Measurements from ENCODE around the gene INTS1. TPM values are rescaled to one million over a fixed set of nuclear protein-coding genes. Genes with fewer than 3 reads are reported as not detected.

Gene INTS1
- total RNA-seq, 4 donors from 2014 or later = 44.3 to 108 (median 78.8) TPM

DNA sequence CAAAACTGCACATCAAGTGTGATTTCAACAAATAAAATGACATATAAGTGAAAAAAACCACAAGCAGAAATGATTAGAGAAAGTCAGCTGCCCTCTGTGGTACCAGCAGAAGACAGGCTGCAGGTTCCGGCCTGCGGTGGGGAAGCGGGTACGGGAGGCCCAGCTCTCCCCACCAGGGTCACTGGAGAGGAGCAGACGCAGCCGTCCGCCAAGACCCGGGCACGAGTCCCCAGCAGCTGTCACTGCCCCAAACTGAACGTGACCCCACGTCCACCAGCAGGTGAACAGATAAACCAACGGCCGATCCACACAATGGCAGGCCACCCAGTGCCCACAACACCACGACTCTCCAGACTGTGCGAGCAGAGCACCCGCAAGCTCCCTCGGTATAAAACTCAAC lies 28.8 kb downstream of the INTS1 start:
- no peak for ATAC-seq
- no peaks in the 10 kb centered on the region for H3K4me1 ChIP-seq
- no peak for DNase-seq
- H3K4me3 ChIP-seq = no peak overlapping the region
- peaks cover 0 to 89% of the 10 kb centered on the region in 2 donors for H3K36me3 ChIP-seq
- intact Hi-C loops (cut with DNase I; ENCODE audit: low total_unique reads) = no loop called here
- no peaks in the 10 kb centered on the region for H3K9me3 ChIP-seq
- no peak for TF ChIP-seq POLR2A (IDR thresholded peaks at IDR 0.05)
- TF ChIP-seq, protein P1, sequence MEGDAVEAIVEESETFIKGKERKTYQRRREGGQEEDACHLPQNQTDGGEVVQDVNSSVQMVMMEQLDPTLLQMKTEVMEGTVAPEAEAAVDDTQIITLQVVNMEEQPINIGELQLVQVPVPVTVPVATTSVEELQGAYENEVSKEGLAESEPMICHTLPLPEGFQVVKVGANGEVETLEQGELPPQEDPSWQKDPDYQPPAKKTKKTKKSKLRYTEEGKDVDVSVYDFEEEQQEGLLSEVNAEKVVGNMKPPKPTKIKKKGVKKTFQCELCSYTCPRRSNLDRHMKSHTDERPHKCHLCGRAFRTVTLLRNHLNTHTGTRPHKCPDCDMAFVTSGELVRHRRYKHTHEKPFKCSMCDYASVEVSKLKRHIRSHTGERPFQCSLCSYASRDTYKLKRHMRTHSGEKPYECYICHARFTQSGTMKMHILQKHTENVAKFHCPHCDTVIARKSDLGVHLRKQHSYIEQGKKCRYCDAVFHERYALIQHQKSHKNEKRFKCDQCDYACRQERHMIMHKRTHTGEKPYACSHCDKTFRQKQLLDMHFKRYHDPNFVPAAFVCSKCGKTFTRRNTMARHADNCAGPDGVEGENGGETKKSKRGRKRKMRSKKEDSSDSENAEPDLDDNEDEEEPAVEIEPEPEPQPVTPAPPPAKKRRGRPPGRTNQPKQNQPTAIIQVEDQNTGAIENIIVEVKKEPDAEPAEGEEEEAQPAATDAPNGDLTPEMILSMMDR (IDR thresholded peaks at IDR 0.05 in 4 of 5, conservative IDR thresholded peaks at IDR 0.05 in 1 of 5) = no peak
- no peaks in the 10 kb centered on the region for H3K27me3 ChIP-seq
- in situ Hi-C loops (cut with MboI; ENCODE audit: low sequenced_read_pairs in 4 of 4) = no loop called here
- H3K27ac ChIP-seq = no peak overlapping the region

DNA sequence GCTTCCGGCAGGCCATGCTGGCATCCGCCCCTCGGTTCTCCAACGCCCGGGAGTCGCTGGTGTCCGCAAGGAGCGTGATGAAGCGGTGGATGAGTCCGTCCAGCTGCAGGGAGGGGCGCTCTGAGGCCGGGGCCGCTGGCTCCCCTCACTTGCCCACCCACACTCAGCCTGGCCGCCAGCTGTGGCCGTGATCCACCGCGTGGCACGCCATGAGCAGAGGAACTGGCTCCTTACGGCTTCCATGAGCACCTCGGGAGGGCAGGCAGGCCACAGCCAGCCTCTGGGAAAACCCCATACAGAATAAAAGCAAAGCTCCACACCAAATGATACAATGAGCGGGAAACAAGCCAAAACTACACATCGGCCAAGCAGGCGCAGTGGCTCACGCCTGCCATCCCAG lies 29.5 kb downstream of the INTS1 start:
- DNase-seq (no peak), ATAC-seq (no peak)
- H3K36me3 ChIP-seq = peaks cover 0 to 89% of the 10 kb centered on the region in 2 donors
- in situ Hi-C loops (cut with MboI; ENCODE audit: low sequenced_read_pairs in 4 of 4) (no loop called here), intact Hi-C loops (cut with DNase I; ENCODE audit: low total_unique reads) (loop anchor here (1.0 kb wide), 1 partner anchor 42 kb away; no protein-coding TSS in a partner anchor)
- H3K27me3 ChIP-seq = no peaks in the 10 kb centered on the region
- TF ChIP-seq, protein P1 (IDR thresholded peaks at IDR 0.05 in 4 of 5, conservative IDR thresholded peaks at IDR 0.05 in 1 of 5) = no peak
- TF ChIP-seq POLR2A (IDR thresholded peaks at IDR 0.05) = no peak
- H3K4me3 ChIP-seq = no peak overlapping the region
- no peak overlapping the region for H3K27ac ChIP-seq
- H3K9me3 ChIP-seq = no peaks in the 10 kb centered on the region
- no peaks in the 10 kb centered on the region for H3K4me1 ChIP-seq

DNA sequence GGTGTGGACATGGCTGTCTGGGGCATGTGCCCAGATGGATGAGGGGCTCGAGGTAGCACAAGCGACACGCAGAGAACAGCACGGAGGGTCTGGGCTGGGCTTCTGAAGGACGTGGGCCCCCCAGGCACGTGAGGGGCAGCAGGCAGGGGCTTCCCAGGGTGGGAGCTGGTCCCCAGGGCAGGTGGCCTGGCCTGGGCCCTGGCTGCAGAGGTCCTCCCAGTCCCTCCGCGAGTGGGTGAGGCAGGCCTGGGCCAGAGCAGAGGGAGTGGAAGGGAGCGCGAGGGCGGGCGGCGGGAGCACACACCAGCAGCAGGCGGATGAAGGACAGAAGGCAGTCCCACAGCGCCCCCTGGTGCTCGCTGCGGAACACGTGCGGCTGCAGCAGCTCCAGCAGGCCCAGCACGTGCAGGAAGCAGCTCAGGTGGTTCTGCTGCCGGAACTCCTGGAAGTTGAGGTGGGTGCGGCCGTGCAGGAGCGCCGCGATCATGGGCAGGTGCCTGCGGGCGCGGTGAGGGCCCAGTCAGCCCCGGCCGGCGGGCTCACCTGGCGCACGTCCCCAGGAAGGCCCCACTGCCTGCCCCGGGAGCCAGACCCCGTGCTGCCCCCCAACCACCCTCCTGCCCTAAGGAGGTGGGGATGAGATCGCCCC lies 30.2 kb downstream of the INTS1 start:
- ATAC-seq (peak; percentile 58 to 88), DNase-seq (peak; percentile 56 to 77)
- H3K4me1 ChIP-seq = no peaks in the 10 kb centered on the region
- in situ Hi-C loops (cut with MboI; ENCODE audit: low sequenced_read_pairs in 4 of 4) = no loop called here
- intact Hi-C loops (cut with DNase I; ENCODE audit: low total_unique reads) = loop anchor here (1.0 kb wide), 1 partner anchor 42 kb away; no protein-coding TSS in a partner anchor
- H3K4me3 ChIP-seq = no peak overlapping the region
- H3K9me3 ChIP-seq = no peaks in the 10 kb centered on the region
- H3K27me3 ChIP-seq = no peaks in the 10 kb centered on the region
- peaks cover 0 to 90% of the 10 kb centered on the region in 2 donors for H3K36me3 ChIP-seq
- TF ChIP-seq, protein P1 (IDR thresholded peaks at IDR 0.05 in 4 of 5, conservative IDR thresholded peaks at IDR 0.05 in 1 of 5) = peak; percentile 68 to 93 (median 86)
- TF ChIP-seq POLR2A (IDR thresholded peaks at IDR 0.05) = no peak
- H3K27ac ChIP-seq = no peak overlapping the region

DNA sequence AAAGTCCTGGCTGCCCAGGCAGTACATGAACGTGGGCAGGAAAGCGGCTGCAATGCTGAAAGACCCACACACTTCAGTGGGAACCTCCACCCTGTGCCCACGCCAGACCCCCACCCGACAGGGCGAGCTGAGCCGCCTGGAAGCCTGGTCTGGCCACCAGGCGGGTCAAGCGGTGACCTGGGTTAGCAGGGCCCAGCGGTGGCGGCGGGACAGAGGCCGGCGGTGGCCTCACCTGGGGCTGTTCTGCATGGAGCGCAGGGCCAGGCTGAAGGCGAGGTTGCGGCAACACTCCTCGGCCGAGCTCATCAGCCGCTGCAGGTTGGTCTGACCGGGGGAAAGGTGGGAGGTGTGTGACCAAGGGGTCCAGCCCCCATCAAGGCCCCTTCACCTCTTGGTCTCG lies 33.3 kb downstream of the INTS1 start:
- peaks cover 7 to 12% of the 10 kb centered on the region in 2 donors for H3K4me1 ChIP-seq
- ATAC-seq (no peak), DNase-seq (no peak)
- no peak overlapping the region for H3K27ac ChIP-seq
- no peak for TF ChIP-seq POLR2A (IDR thresholded peaks at IDR 0.05)
- TF ChIP-seq, protein P1 (IDR thresholded peaks at IDR 0.05 in 4 of 5, conservative IDR thresholded peaks at IDR 0.05 in 1 of 5) = no peak
- peaks cover 0 to 60% of the 10 kb centered on the region in 2 donors for H3K36me3 ChIP-seq
- H3K27me3 ChIP-seq = no peaks in the 10 kb centered on the region
- intact Hi-C loops (cut with DNase I; ENCODE audit: low total_unique reads) = no loop called here
- H3K4me3 ChIP-seq = no peak overlapping the region
- in situ Hi-C loops (cut with MboI; ENCODE audit: low sequenced_read_pairs in 4 of 4) = no loop called here
- no peaks in the 10 kb centered on the region for H3K9me3 ChIP-seq

Measured in gastrocnemius medialis (tissue), 4 donors.